GM12801 (cell line): Measurements from ENCODE around the gene STEAP2.

Source experiments
- CTCF ChIP-seq: IDR thresholded peaks from one replicate; pipeline ENCODE4 v1.5.1; 2011; ENCODE audit warnings: control low read depth; ENCODE audit not compliant: insufficient read length; ENCODE audit errors: extremely low read depth

Gene STEAP2

GRCh38 chr7:90211391-90212148 is at the start of gene STEAP2:
Gene STEAP2 (plus strand): TSS chr7:90211740. CDS start chr7:90225083, 13,343 bp downstream.
- TF ChIP-seq CTCF: no peak

- no peak for TF ChIP-seq CTCF
These were observed 48.0 kb upstream of the STEAP2 start for GRCh38 chr7:90163534-90163933.

GRCh38 chr7:90165724-90166123 is 45.8 kb upstream of the STEAP2 start:
- TF ChIP-seq CTCF: no peak

- no peak for TF ChIP-seq CTCF
These were observed 45.4 kb upstream of the STEAP2 start for GRCh38 chr7:90166153-90166552.

GRCh38 chr7:90167361-90167760 is 44.2 kb upstream of the STEAP2 start:
- no peak for TF ChIP-seq CTCF

GRCh38 chr7:90169891-90170290 is 41.6 kb upstream of the STEAP2 start:
- no peak for TF ChIP-seq CTCF

GRCh38 chr7:90172121-90172520 is 39.4 kb upstream of the STEAP2 start:
- TF ChIP-seq CTCF: no peak
